ENCODE data around the gene CCDC86.

The CCDC86 gene

DNA sequence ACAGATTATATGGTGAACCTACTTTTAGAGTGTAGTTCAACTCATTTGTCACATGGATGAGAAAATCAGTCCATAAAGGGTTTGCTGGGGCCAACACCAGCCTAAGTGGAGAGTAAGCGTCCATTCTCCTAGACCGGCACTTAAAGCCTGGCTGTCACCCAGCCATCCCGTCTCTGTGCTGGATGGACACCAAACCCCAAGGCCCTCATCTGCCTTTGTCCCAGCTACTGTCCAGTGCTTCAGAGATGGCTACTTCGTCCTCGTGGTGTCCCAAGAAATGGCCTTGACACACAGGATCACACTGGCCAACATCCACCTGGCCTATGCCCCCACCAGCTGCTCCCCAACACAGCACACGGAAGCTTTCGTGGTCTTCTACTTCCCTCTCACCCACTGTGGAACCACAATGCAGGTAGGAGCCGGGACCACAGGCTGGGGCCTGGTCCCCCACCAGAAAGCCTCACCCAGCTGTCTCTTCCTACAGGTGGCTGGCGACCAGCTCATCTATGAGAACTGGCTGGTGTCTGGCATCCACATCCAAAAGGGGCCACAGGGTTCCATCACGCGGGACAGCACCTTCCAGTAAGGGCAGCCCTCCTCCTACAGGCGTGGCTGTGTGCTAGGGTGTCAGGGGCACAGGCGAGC is 28.9 kb downstream of the CCDC86 start:
- DNase-seq: no peak

DNA sequence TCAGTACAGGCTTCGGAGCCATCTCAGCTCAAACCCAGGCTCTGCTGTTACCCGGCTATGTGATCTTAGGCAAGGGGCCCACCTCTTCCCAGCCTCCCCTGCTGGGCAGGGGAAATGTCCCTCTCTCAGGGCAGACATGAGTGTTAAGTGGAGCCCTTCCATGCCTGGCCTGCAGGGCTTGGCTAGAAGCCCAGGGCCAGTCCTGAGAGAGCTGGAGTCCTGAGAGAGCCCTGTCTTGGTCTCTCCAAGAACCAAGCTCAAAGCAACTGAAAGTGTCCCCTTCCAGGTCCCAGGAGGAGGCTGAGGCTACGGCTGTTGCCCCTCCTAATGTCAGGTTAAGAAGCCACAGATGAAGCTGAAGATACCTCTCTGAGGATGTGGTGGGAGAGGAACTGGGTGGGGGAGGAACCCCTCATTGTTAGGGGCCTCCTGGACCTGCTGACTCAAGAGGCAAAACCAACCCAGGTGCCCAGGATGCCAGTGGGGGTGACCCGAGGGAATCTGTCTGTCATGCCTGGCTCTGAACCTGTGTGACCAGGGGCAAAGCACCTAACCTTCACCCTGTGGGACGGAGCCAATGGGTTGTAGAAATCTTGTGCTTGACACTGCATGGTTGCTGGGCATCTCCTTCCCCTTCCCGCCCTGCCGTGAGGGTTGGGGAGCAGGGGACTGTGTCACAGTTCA is 29.6 kb downstream of the CCDC86 start:
- no peak for DNase-seq

DNA sequence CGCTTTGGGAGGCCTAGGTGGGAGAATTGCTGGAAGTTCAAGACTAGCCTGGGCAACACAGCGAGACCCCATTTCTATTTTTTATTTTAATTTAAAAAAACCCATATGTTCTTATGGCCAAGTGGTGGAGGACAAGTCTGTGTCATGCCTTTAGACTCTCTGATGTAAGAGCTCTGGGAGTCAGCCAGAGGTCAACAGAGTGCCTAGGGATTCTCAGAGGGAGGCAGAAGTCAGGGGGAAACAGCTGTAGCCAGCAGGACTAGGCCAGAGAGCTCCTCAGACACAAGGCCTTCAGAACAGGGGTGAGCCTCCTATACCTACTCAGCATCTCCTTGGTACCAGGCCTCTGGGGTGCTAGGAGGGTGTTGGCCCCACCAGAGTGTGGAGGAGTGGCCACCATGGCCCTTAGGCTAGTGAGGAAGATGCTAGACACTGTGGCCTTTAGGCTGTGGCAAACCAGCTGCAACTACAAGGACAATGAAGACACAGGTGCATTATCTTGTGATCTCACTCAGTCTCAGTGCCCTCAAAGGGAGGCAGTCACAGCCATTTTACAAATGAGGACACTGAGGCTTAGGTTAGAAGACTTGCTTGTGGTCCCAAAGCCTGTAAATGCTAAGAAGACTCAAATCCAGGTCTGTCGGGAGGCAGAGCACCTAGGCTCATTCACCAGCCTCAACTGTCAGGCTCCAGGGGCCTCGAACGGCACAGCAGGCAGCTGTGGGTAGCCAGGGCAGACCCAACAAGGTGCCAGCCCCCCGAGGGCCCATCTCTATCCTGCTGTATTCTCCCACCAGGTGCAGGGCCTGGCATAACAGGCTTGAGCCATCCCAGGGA is 30.4 kb downstream of the CCDC86 start:
- DNase-seq: no peak

DNA sequence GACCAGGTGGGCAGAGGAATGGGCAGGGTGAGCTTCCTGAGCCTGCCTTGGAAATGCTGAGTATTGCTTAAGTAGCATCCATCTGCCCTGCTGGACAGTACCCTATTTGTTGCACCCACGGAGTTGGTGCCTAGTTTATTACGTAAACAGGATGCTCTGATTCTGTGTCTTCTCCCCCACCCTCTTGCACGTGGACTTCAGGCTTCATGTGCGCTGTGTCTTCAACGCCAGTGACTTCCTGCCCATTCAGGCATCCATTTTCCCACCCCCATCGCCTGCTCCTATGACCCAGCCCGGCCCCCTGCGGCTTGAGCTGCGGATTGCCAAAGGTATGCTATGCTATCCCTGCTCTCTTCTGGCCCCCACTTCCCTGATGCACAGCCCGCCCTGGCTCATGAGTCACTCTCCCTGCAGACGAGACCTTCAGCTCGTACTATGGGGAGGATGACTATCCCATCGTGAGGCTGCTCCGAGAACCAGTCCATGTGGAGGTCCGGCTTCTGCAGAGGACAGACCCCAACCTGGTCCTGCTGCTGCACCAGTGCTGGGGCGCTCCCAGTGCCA is 31.1 kb downstream of the CCDC86 start:
- no peak for DNase-seq

DNA sequence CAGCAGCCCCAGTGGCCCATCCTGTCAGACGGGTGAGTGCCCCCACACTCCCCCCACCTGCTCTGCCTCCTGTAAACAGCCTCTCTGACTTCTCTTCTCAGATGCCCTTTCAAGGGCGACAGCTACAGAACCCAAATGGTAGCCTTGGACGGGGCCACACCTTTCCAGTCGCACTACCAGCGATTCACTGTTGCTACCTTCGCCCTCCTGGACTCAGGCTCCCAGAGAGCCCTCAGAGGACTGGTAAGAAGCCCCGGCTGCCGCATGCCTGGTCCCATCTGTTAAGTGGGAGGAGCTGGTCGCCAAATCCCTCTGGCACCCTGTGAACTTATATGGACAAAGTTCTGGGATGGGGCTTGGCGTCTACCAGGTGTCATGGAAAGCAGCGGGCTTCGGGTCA is 31.6 kb downstream of the CCDC86 start:
- no peak for DNase-seq

DNA sequence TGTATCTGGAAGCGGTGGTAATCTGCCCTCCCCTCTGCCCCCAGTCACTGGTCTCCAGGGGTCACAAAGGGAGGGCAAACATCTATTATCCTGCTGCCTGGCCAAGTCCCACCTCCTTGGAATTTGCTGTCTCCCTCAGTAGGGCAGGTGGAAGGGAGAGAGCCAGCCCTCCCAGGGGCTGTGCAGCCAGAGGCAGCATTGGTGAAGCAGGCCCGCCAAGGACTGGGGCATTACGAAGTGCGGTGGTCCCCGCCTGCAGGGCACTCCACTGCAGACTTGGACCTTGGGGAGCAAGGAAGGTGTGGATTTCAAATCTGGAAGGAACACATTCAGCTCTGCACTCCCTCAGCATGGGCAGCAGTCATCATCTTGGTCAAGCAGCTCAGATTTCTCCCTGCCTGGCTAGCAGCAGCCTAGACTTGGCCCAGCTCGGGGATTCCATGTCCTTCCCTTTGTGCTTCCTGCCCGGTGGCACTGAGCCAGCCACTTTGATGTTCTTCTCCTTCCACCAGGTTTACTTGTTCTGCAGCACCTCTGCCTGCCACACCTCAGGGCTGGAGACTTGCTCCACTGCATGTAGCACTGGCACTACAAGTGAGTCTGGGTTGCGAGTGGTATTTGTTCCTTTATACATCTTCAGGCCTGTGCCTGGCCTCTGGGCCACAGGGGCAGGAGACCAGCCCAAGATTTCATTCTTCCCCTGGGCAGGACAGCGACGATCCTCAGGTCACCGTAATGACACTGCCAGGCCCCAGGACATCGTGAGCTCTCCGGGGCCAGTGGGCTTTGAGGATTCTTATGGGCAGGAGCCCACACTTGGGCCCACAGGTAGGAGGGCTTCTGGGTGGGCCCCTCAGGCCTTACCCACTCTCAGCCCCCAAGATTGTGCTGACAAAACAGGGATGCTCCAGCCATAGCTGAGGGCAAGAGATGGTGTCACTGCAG is 32.8 kb downstream of the CCDC86 start:
- DNase-seq: no peak

DNA sequence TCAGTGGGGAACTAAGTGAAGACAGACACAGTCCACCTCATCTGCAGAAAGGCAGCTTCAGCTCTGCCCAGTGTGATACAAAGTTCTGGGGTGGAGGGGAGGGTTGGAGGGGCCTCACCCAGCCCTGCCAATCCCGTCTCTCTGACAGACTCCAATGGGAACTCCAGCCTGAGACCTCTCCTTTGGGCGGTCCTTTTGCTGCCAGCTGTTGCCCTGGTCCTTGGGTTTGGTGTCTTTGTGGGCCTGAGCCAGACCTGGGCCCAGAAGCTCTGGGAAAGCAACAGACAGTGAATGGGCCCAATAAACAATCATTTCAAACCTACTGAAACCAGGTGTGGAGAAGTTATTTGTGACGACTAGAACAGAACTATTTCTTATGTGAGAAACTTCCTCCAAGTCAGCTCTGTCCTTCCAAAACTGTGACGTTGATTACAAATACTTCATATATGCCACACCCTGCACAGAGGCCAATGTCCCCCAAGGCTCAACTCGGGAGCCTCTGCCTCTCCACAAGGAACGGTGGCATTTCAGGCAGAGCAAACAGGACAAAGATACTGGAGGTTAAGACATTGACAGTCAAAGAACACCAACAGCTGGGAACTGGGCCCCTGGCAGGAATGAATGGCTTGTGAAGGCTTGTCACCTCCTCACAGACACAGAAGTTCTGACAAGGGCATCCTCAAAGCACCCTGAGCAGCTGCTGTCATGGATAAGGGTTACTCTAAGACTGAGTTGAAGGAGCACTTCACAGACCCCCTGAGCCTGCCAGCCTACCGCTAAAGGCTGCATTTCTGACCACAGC is 33.7 kb downstream of the CCDC86 start:
- DNase-seq: no peak

DNA sequence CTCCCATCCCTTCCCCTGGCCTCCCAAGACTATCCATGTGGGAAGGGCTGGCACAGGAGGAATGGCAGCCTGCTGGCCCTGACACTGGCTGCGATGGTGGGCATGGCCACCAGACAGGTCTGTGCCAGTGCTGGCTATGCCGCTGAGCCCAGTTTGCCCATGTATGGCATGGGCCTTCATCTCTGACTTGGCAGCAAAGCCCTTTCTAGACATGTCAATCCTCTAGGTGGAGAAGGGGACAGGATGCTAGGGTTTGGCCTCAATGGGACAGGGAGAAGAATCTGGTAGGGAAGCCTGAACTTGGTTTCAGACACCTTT is 34.2 kb downstream of the CCDC86 start:
- no peak for DNase-seq

DNA sequence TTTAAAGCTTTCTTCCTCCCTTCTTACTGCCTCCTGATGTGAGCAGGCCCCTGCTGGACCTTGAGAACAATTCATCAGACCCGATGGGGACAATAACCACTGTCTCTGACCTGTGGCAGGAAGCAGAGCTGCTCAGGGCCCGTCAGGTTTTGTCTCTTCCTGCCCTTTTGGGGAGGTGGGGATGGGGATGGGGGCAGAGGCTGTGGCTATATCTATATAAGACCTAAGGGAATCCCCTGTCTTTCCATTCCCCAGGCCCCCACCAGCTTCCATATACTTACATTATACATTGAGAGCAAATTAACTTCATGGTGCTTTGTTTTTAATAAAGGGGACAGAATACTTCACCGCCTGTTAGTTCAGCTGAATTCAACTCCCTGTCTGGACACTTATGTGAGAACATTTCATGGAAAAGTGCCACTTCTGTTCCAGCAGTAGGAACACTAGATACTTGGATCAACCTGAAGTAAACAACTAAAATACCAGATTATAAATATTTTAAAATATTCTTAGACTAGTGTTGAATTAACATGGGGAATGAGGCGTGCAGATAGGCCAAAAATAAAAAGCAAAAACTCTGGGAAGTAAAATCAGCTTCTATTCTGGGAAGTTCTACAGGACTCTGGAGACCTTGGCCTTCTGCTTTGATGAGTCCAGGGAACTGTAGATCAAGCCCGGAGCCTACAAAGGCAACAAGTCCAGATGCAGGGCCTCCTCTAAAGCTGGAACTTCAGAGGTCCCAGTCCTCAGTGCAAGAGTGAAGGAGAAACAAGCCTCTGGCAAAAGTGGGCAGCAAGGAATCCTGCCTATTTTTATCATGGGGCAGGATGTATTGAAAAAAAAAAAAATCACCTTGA is 36.6 kb downstream of the CCDC86 start:
- no peak for DNase-seq

DNA sequence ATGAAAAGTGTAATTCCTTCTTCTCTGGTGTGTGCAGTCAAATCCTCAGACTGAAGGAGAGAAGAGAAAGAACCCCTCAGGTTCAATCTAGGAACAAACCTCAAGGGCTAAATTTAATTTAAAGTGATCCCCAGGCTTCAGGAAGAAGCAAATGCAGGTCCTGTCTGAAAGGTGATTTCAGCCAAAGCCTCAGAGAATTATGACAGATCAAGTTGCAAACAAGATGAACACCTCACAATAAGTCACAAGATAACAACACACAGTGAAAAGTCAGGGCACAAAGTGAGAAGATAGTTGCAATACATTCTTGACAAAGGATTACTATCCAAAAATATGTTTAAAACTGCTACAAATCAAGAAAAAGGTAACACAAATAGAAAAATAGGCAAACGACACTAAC is 37.2 kb downstream of the CCDC86 start:
- DNase-seq: no peak

DNA sequence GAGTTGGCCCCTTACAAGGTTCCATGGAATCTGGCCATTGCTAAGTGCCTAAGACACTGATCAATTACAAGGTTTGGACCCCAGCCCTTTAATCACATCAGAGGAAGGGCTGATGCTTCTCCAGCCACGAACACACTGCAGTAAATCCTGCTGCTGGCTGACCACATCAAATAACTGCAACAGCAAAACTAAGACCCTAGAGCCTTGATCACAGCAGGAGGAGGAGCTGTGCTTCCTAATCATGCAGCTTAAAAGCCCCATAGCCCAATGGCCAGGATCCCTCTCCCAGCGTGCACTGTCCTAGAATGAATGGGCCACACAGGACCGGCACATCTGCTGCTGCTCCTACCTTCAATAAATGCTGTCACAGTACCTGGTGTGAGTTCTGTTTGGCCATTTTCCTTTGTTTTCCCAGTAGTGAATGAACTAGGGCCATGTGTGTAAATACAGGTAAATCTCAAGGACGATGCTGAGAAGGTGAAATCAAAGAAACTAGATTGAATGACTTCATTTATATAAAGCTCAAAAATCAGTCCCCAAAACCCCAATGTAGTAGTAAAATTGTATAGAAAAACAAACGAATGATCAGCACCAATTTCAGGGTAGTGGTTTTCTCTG is 38.2 kb downstream of the CCDC86 start:
- no peak for DNase-seq

DNA sequence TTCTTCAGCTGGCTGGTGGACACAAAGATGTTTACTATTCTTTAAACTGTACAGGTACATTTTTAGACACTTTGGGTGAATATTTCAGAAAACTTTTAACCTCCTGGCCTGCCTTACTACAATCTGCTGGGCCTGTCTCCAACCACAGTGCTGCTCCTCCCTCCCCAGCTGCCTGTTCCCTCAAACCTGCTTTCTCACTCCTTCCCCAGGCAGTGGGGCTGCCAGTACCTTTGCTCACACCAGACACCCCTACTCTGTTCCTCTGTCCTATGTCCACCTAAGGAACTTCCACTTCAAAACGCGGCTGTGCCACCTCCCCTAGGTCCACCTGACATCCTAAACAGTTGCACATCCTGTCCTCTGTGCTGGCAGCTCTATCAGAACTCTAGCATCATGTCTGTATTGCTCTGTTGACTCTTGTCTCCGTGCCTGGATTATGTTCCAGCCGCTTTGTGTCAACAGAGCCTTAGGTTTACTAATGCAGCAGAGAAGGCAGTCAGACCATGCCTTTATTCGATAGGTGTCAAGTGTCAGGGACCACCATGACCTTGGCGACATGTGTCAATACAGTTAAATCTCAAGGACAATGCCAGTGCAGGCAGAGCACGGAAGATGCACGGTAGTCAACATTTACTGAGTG is 38.9 kb downstream of the CCDC86 start:
- no peak for DNase-seq

DNA sequence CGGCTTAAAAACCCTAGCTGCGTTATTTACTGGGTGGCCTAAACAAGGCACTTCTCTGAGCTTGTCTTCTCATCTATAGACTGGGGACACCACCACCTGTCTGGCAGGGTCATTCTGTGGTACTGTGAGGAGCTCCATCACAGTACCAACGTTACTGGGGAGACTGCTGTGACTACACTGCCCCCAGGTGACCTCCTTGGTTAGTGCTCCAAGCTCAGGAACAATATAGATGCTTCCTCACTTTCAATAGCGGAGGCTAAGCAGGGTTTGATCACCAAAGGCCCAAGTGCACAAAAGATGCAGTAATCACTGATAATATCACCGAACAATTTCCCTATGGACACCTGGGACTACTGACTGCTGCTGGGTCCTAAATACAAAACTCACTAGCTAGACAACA is 45.6 kb downstream of the CCDC86 start:
- no peak for DNase-seq

DNA sequence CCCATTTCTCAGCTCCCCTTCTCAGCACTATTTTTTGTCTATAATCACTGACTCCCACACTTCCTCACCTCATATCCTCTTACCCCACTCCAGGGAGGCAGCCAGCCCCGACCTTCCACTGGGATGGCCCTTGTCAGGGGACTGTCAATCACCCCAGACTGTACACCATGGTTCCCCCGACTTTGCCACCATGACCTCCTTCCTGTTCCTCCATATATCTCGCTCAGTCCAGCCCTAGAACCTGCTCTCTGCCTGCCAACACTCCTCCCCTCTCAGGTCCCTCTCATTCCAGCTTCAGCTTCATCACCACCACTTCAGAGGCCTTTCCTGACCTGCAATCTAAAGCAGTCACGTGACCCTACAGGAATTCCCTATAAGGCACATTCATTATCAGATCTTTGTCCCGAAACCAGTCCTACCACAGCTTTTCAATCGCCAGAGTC is 48.0 kb downstream of the CCDC86 start:
- DNase-seq: no peak

DNA sequence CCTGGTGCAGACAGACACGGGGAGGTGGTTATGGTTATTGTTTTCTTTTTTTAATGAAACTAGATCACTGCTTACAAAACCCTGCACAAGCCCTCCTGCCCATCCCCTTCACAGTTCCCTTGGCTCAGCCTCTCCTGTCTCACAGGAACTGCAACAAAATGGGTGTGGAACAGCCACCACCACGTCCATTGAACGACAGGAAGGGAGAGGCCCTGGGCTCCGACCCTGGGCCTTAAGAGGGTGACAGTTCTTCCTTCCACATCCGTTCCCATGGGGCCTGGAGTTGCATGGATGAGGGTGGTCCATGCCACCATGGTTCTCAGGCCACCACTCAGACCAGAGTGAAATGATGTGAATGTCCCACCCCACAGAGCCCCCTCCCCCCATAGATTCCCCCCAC is 48.8 kb downstream of the CCDC86 start:
- DNase-seq: no peak

DNA sequence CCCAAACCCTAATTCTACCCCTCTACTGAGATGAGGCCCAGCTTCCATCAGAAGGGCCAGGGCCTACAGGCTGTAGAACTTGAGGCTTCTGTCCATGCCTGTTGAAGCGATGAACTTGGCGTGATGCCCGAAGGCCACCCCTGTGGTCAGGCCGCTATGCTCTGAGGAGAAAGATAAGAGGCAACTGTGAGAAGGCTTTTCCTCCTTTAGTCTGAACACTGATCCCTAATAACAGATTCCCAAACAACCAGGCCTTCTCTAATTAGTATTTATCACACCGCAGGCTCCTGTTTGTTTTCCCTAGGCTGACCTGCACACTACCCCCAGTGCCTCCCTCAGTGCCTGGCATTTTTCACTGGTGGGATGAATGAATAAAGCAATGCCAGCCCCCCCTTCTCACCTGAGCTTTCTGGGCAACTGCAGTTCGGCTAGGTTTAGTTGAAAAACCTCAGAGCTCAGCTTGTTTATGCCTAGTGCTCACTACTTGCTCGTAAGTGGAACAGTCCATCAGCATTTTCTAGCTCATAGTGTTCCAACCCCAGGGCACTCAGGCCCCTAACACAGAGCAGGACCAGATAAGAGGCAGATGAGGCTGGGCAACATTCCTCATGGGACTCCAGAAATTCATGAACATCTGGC is 49.3 kb downstream of the CCDC86 start:
- DNase-seq: no peak

DNA sequence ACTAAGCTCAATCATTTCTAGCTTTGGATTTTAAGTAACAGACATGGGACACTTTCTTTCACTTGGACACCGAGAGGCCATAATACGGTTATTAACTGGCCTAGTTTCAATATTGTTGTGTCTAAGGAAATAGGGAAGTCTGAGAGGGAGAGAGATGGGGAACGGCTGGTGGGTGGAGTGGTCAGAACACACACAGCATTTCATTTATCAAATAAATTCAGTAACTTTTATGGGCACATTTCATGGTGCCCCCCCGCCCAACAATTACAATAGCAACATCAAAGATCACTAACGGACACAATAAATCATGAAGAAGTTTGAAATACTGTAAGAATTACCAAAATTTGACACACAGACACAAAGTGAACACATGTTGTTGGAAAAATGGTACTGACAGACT is 53.8 kb downstream of the CCDC86 start:
- DNase-seq: no peak

DNA sequence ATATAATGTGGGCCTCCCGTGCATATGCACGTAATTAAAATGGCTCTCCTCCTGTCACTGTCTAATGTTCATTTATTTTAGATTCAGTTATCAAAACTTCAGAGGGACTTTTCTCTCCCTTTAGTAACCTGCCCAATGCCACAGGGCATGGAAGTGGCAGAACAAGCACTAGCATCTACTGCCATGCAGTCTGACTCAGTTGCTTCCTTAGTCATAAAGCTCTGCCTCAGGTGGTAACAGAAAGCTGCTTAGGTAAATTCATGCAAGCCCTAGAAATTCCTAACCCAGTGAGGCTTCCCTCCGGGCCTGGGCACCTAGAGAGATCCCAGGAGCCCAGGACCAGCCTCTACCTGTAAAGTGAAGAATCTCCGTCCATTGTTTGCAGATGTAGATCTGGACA is 55.6 kb downstream of the CCDC86 start:
- DNase-seq: no peak

Measured in NCI-H2171 (cell line).